K562 (cell line): ENCODE results near the gene AHSG. TPM values are rescaled to one million over a fixed set of nuclear protein-coding genes. Genes with fewer than 3 reads are reported as not detected.

ENCODE experiments used
- ARID3B ChIP-seq: fragments of 250-450 bp; sonication (Bioruptor Pico); IDR thresholded peaks from 2 replicates; pipeline ENCODE4 v1.4.0; 2020; ENCODE audit warnings: borderline replicate concordance
- CEBPG ChIP-seq, 3 experiments: fragments of 200-800 bp in 1 of 3; sonication (Bioruptor generic) in 1 of 3; sonication (generic) in 1 of 3; formaldehyde crosslinking in 1 of 3; IDR thresholded peaks in 2 of 3; conservative IDR thresholded peaks in 1 of 3; 2 replicates each; pipeline versions ENCODE4 v1.6.1 to v1.8.0; 2016 to 2022; ENCODE audit warnings: missing compliant biosample characterization in 2 of 3, missing genetic modification characterization in 2 of 3, mild to moderate bottlenecking in 1 of 3, missing genetic modification reagents in 1 of 3
- FIP1L1 ChIP-seq: fragments of 200-400 bp; formaldehyde crosslinking; IDR thresholded peaks from 2 replicates; pipeline ENCODE4 v1.6.1; 2018; ENCODE audit warnings: mild to moderate bottlenecking, low read depth, low read length; ENCODE audit not compliant: poor library complexity, severe bottlenecking
- GTF2B ChIP-seq: IDR thresholded peaks from 2 replicates; pipeline ENCODE4 v1.6.1; 2011; ENCODE audit not compliant: insufficient read length; ENCODE audit errors: extremely low read depth
- GTF2F1 ChIP-seq: IDR thresholded peaks from 2 replicates; pipeline ENCODE4 v1.6.1; 2011; ENCODE audit warnings: low read depth, low read length, improper control_type of control experiment
- HNRNPLL ChIP-seq: fragments of 200-400 bp; formaldehyde crosslinking; IDR thresholded peaks from 2 replicates; pipeline ENCODE4 v1.6.1; 2017; ENCODE audit warnings: low read length, low read depth, mild to moderate bottlenecking; ENCODE audit not compliant: poor library complexity, severe bottlenecking
- HNRNPUL1 ChIP-seq: fragments of 200-400 bp; formaldehyde crosslinking; IDR thresholded peaks from 2 replicates; pipeline ENCODE4 v1.6.1; 2017; ENCODE audit warnings: low read length
- MIER1 ChIP-seq: fragments of 450-650 bp; IDR thresholded peaks from 2 replicates; pipeline ENCODE4 v1.6.1; 2016; ENCODE audit warnings: antibody characterized with exemption, mild to moderate bottlenecking, low read depth
- NCOA2 ChIP-seq, 2 experiments: fragments of 450-650 bp; IDR thresholded peaks; 2 replicates each; pipeline ENCODE4 v1.6.1; 2018; ENCODE audit warnings: mild to moderate bottlenecking in 2 of 2, moderate library complexity in 1 of 2; ENCODE audit not compliant: partially characterized antibody in 2 of 2
- NR2C1 ChIP-seq, 2 experiments: fragments of 450-650 bp; IDR thresholded peaks; 2 replicates each; pipeline ENCODE4 v1.6.1; 2017; ENCODE audit warnings: mild to moderate bottlenecking in 2 of 2, antibody characterized with exemption in 1 of 2, inconsistent platforms in 1 of 2, missing compliant biosample characterization in 1 of 2, missing genetic modification characterization in 1 of 2
- TAF9B ChIP-seq: fragments of 450-650 bp; IDR thresholded peaks from 2 replicates; pipeline ENCODE4 v1.6.1; 2018; ENCODE audit warnings: mild to moderate bottlenecking; ENCODE audit not compliant: partially characterized antibody
- TCF15 ChIP-seq: fragments of 250-450 bp; sonication (Bioruptor Pico); IDR thresholded peaks from 2 replicates; pipeline ENCODE4 v1.8.0; 2022; ENCODE audit warnings: moderate library complexity, mild to moderate bottlenecking, inconsistent platforms
- ZNF197 ChIP-seq: fragments of 200-800 bp; sonication (Bioruptor generic); IDR thresholded peaks from 2 replicates; pipeline ENCODE4 v1.6.1; 2016; ENCODE audit warnings: low read depth, missing genetic modification characterization, missing compliant biosample characterization
- ZNF274 ChIP-seq: IDR thresholded peaks from 2 replicates; pipeline ENCODE4 v1.6.1; 2011; ENCODE audit warnings: low read depth, mild to moderate bottlenecking, low read length, moderate library complexity, borderline replicate concordance
- ZNF395 ChIP-seq: fragments of 200-800 bp; sonication (Bioruptor generic); IDR thresholded peaks from 2 replicates; pipeline ENCODE4 v1.6.1; 2017; ENCODE audit warnings: missing genetic modification characterization, missing compliant biosample characterization
- ZNF699 ChIP-seq: fragments of 250-450 bp; sonication (Bioruptor Pico); IDR thresholded peaks from 2 replicates; pipeline ENCODE4 v1.8.0; 2021; ENCODE audit warnings: mild to moderate bottlenecking, moderate library complexity; ENCODE audit not compliant: insufficient replicate concordance
- ZNF785 ChIP-seq: fragments of 250-450 bp; sonication (Bioruptor Pico); IDR thresholded peaks from 2 replicates; pipeline ENCODE4 v1.4.0; 2020; ENCODE audit warnings: mild to moderate bottlenecking
- polyA plus RNA-seq, 8 experiments: library from polyadenylated mRNA; depleted of rRNA in 4 of 8; stranded (reverse) in 5 of 8; unstranded in 3 of 8; fragments of >200 nt; fragmentation: Nextera tagmentation in 2 of 8; fragmentation: Illumina TruSeq in 1 of 8; extraction: Ambion mirVana in 2 of 8; extraction: Trizol in 1 of 8; gene quantifications; 2 replicates each; pipeline versions ENCODE4 v1.2.1 to v1.2.3, GENCODE V29; 2011 to 2014; ENCODE audit warnings: inconsistent platforms in 1 of 8, missing spikeins in 1 of 8
- total RNA-seq, 7 experiments: library from RNA; depleted of rRNA in 6 of 7; stranded (reverse); fragments of >200 nt in 6 of 7; fragmentation: Illumina TruSeq in 2 of 7; extraction: Trizol in 2 of 7; gene quantifications; 2 replicates each; pipeline versions ENCODE4 v1.2.1 to v1.2.3, GENCODE V29; 2011 to 2021; ENCODE audit warnings: low replicate concordance in 1 of 7
- TF ChIP-seq, protein P1 (sequence below), 2 experiments: fragments of 450-650 bp in 1 of 2; IDR thresholded peaks; 2 replicates each; pipeline ENCODE4 v1.6.1; 2011 to 2017; ENCODE audit warnings: low read depth in 2 of 2, antibody characterized with exemption in 1 of 2, borderline replicate concordance in 1 of 2, low read length in 1 of 2, mild to moderate bottlenecking in 1 of 2, mixed read lengths in 1 of 2; ENCODE audit not compliant: control insufficient read depth in 1 of 2

The AHSG gene
- total and polyA plus RNA-seq, 9 of the 15 experiments (the other 6 are each of a cell fraction or from before 2014, with no cell fraction given): 0.69 TPM; not detected in 8

GRCh38 chr3:186599142-186599784 is 13.6 kb upstream of the AHSG start (continued):
- TF ChIP-seq CEBPG (CRISPR knock-in tag; IDR thresholded peaks at IDR 0.05) (peak; percentile 68; the same call in 1 of the 2 replicates), CEBPG (tag; conservative IDR thresholded peaks at IDR 0.05 in 1 of 2, IDR thresholded peaks at IDR 0.05 in 1 of 2) (peak in 1 of 2 experiments; percentile 72; a peak in 2 of 4 replicates), HNRNPUL1 (no peak), TAF9B (no peak), GTF2B (no peak), MIER1 (no peak), ZNF699 (CRISPR knock-in tag) (no peak), TCF15 (no peak), GTF2F1 (no peak), HNRNPLL (no peak), ARID3B (CRISPR knock-in tag) (no peak), NCOA2 (IDR thresholded peaks at IDR 0.05; ENCODE audit: partially characterized antibody in 2 of 2) (no peak), ZNF197 (CRISPR knock-in tag) (0 out of 2 replicates have a peak, but pooled peaks have one; percentile 50), ZNF785 (CRISPR knock-in tag) (no peak), FIP1L1 (no peak), ZNF395 (CRISPR knock-in tag) (peak; percentile 71; the same call in 1 of the 2 replicates), NR2C1 (IDR thresholded peaks at IDR 0.05) (peak; percentile 81; the same call in 1 of the 2 replicates), NR2C1 (tag; IDR thresholded peaks at IDR 0.05) (peak; percentile 94), ZNF274 (no peak)
- TF ChIP-seq, protein P1, sequence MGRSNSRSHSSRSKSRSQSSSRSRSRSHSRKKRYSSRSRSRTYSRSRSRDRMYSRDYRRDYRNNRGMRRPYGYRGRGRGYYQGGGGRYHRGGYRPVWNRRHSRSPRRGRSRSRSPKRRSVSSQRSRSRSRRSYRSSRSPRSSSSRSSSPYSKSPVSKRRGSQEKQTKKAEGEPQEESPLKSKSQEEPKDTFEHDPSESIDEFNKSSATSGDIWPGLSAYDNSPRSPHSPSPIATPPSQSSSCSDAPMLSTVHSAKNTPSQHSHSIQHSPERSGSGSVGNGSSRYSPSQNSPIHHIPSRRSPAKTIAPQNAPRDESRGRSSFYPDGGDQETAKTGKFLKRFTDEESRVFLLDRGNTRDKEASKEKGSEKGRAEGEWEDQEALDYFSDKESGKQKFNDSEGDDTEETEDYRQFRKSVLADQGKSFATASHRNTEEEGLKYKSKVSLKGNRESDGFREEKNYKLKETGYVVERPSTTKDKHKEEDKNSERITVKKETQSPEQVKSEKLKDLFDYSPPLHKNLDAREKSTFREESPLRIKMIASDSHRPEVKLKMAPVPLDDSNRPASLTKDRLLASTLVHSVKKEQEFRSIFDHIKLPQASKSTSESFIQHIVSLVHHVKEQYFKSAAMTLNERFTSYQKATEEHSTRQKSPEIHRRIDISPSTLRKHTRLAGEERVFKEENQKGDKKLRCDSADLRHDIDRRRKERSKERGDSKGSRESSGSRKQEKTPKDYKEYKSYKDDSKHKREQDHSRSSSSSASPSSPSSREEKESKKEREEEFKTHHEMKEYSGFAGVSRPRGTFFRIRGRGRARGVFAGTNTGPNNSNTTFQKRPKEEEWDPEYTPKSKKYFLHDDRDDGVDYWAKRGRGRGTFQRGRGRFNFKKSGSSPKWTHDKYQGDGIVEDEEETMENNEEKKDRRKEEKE (IDR thresholded peaks at IDR 0.05; ENCODE audit: borderline replicate concordance in 1 of 2, control insufficient read depth in 1 of 2, low read depth in 2 of 2, low read length in 1 of 2): no peak
